Pancreas (tissue), 10 donors: Measurements from ENCODE around the gene MTUS2. TPM values are rescaled to one million over a fixed set of nuclear protein-coding genes. Genes with fewer than 3 reads are reported as not detected.

Experiments
- ATAC-seq, 4 donors: fragments of 200-7000 bp; cut with Tn5 transposase; one replicate each; pipeline versions ENCODE4 v1.8.0 to v1.9.1; 2020; ENCODE audit warnings: mild to moderate bottlenecking in 4 of 4, moderate library complexity in 4 of 4
- DNase-seq, 6 donors: peaks; one replicate each; pipeline ENCODE4 v3.0.0-alpha.2; 2020
- FAIRE-seq: peaks from 2 replicates; lab custom pipeline; 2012; peaks lifted over from hg19 to GRCh38; lab: Jason Lieb, UNC
- H3K27ac ChIP-seq, 4 donors: fragments of 200-600 bp; sonication (generic); 1 replicate in 3 of 4; 2 replicates in 1 of 4; pipeline versions ENCODE4 v1.5.0 to v1.8.0; 2020
- H3K27me3 ChIP-seq, 4 donors: fragments of 200-600 bp; one replicate each; pipeline ENCODE4 v1.8.0; 2021
- H3K36me3 ChIP-seq, 3 donors: fragments of 200-600 bp; sonication (generic) in 1 of 3; one replicate each; pipeline versions ENCODE4 v1.5.0 to v1.8.0; 2020 to 2021
- H3K4me1 ChIP-seq, 3 donors: fragments of 200-600 bp; one replicate each; pipeline ENCODE4 v1.8.0; 2021
- H3K4me3 ChIP-seq, 4 donors: fragments of 200-600 bp; sonication (generic) in 2 of 4; one replicate each; pipeline versions ENCODE4 v1.5.0 to v1.8.0; 2020 to 2021
- H3K9me3 ChIP-seq, 4 donors: fragments of 200-600 bp; one replicate each; pipeline ENCODE4 v1.8.0; 2021
- CTCF ChIP-seq, 4 donors: fragments of 200-600 bp; sonication (generic) in 3 of 4; IDR thresholded peaks; one replicate each; pipeline versions ENCODE4 v1.5.0 to v1.8.0; 2021; ENCODE audit warnings: antibody characterized with exemption in 4 of 4
- WGBS, 2 donors: extraction: QIAGEN DNeasy Blood & Tissue Kit; methylation state at CpG; one replicate each; pipeline ENCODE4 v1.1.7; 2013; 5-methylcytosine and 5-hydroxymethylcytosine counted together
- intact Hi-C, 3 donors: fragments of 100-400 bp; cut with DNase I; formaldehyde crosslinking; loops; one replicate each; pipeline versions ENCODE4 v1.11.1 to v1.14.2; 2022
- polyA plus RNA-seq, 2 donors: library from polyadenylated mRNA; stranded (reverse); fragments of 200-250 nt; gene quantifications; one replicate each; pipeline ENCODE4 v1.2.3, GENCODE V29; 2013
- total RNA-seq, 6 donors: library from RNA; stranded (reverse); fragmentation: NEBNext Ultra II Directional in 4 of 6; extraction: Animal tissue kit (Norgen Biotek cat#: 25700) in 4 of 6; gene quantifications; one replicate each; pipeline versions ENCODE4 v1.2.1 to v1.2.4, GENCODE V29; 2021 to 2023
- donor health status: healthy with polysubstance abuse.
- donor health status: DM: no; HTN: no; CAD: no; lungs with moderate emphysema.
- donor health status: DM: no; HTN: no; CAD: no.
- donor health status: control.
- donor health status: control.
- donor health status: Bipolar disorder and iron deficiency.
- donor health status: DM: yes; HTN: yes; CAD: no.
- donor health status: DM: no; HTN: no; CAD: no.
- donor health status: DM: no; HTN: no; CAD: no.
- donor health status: DM: yes; HTN: yes; CAD: no.

The MTUS2 gene
- total and polyA plus RNA-seq, 8 donors = 2.2 to 9.0 (median 4.8) TPM

DNA sequence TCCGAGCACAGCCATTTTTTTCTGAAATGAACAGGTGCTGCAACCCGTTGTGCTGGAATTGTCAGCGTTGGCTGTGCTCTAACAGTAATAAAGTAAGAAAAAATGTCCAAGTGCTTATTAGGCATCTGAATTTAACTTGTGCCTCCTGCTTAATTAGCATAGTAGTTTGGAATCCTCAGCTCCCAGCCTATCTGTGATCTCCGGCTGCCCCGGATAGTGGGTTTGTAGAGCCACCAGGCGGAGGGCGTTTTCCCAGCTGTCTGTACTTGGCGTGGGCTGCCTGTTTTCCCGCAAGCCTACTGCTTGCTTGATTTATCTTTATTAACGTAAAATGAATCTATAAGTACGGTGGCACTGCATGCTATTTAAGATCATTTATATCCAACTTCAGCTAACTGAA is 137.9 kb downstream of the MTUS2 start:
- FAIRE-seq = no peak
- no peaks in the 10 kb centered on the region for H3K4me1 ChIP-seq
- intact Hi-C loops = no loop called here

DNA sequence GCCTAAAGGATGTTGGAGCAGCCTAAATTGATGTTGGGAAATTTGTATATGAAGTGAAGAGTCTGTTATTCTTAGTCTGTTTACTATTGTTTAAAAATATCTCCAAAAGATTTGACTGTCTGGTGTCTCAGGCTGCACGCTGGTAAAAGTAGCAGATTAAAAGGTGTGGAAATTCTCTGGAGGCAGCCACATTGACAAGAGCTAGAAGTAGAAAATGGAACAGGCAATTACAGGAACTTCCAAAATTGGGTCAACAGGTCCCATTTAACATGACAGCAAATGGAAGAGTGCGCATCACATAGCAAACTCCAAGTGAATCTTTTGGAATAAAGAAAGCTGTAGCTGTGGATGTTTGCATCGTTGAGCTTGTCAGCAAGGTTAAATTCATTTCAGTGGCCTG is 138.3 kb downstream of the MTUS2 start:
- Histone ChIP-seq H3K9me3 (no peaks in the 10 kb centered on the region), H3K4me1 (no peaks in the 10 kb centered on the region), H3K4me3 (no peak overlapping the region), H3K36me3 (no peaks in the 10 kb centered on the region), H3K27me3 (no peaks in the 10 kb centered on the region), H3K27ac (no peak overlapping the region)
- FAIRE-seq (no peak), DNase-seq (no peak), ATAC-seq (no peak)
- no peak for TF ChIP-seq CTCF (IDR thresholded peaks at IDR 0.05)
- intact Hi-C loops = no loop called here
- 80 to 82% methylated on average over 3 of the region's 3 CpGs for WGBS, 2 donors

More for the DNA sequence above, 137.9 kb downstream of the MTUS2 start:
- Histone ChIP-seq H3K4me3 (no peak overlapping the region), H3K9me3 (no peaks in the 10 kb centered on the region), H3K36me3 (no peaks in the 10 kb centered on the region), H3K27me3 (no peaks in the 10 kb centered on the region), H3K27ac (no peak overlapping the region)
- TF ChIP-seq CTCF (IDR thresholded peaks at IDR 0.05) = no peak
- 50 to 51% methylated on average over 11 of the region's 11 CpGs for WGBS, 2 donors
- DNase-seq (no peak), ATAC-seq (no peak)

DNA sequence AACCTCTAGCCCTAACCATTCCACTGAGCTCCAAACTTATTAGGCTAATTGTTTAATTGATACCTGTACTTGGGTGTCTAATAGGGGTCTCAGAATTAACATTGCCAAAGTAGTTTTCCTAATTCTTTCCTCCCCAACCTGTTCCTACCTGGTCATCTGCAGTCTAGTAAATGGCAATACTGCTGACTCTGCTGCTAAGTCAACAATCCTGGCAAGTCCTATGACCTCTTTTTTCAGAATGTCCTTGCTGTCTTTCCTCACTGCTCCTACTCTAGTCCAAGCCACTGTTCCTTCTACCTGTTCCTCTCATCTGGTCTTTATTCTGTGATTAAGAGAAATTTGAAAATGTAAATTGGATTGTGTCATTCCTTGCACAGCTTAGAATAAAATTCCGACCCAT is 143.9 kb downstream of the MTUS2 start:
- no peak for FAIRE-seq
- ATAC-seq = no peak
- no peak for DNase-seq
- Histone ChIP-seq H3K4me3 (no peak overlapping the region), H3K27me3 (no peaks in the 10 kb centered on the region), H3K27ac (no peak overlapping the region), H3K4me1 (no peaks in the 10 kb centered on the region), H3K36me3 (no peaks in the 10 kb centered on the region), H3K9me3 (no peaks in the 10 kb centered on the region)
- intact Hi-C loops = no loop called here
- TF ChIP-seq CTCF (IDR thresholded peaks at IDR 0.05) = no peak
- 77 to 86% methylated on average over 1 of the region's 1 CpG for WGBS, 2 donors

DNA sequence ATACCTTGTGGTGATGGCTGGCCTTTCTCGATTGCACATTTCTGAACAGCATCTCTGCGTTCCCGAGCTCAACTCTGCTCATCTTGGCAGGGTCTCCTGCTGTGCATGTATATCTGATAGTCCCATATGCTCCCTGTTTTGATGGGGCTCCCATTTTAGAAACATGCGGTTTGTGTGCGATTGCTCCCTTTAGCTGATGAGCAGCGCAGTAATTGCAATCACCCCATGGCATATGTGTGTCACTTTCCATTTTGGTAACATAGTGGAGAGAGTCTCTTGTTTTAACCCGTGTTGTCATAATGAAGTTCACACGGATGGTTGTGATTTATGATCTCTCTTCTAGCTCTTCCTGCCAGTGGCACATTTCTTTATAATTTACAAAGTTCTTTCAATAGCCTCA is 144.7 kb downstream of the MTUS2 start:
- no peak for TF ChIP-seq CTCF (IDR thresholded peaks at IDR 0.05)
- no peak for FAIRE-seq
- no peak for DNase-seq
- H3K27ac ChIP-seq = no peak overlapping the region
- no peak for ATAC-seq
- H3K4me3 ChIP-seq = no peak overlapping the region
- 84 to 85% methylated on average over 8 of the region's 8 CpGs for WGBS, 2 donors
- intact Hi-C loops = no loop called here
- no peaks in the 10 kb centered on the region for H3K36me3 ChIP-seq
- H3K27me3 ChIP-seq = no peaks in the 10 kb centered on the region
- H3K9me3 ChIP-seq = no peaks in the 10 kb centered on the region
- no peaks in the 10 kb centered on the region for H3K4me1 ChIP-seq

GRCh38 chr13:28967029-28967915 is 147.1 kb downstream of the MTUS2 start:
- Histone ChIP-seq H3K4me3 (no peak overlapping the region), H3K9me3 (no peaks in the 10 kb centered on the region), H3K27ac (no peak overlapping the region), H3K36me3 (no peaks in the 10 kb centered on the region), H3K27me3 (no peaks in the 10 kb centered on the region), H3K4me1 (no peaks in the 10 kb centered on the region)
- DNase-seq (no peak), ATAC-seq (no peak), FAIRE-seq (no peak)
- no peak for TF ChIP-seq CTCF (IDR thresholded peaks at IDR 0.05)
- WGBS, 2 donors = 76 to 79% methylated on average over 4 of the region's 4 CpGs
- intact Hi-C loops = no loop called here
